Immature natural killer cell (primary cell): Measurements from ENCODE around the gene PHRF1. TPM values are rescaled to one million over a fixed set of nuclear protein-coding genes. Genes with fewer than 3 reads are reported as not detected.

Source experiments
- DNase-seq, 3 donors: peaks; one replicate each; pipeline ENCODE4 v3.0.0; 2022; ENCODE audit warnings: mixed read lengths in 1 of 3
- H3K27ac Mint-ChIP-seq, 6 donors: one replicate each; pipeline ENCODE4 v1.8.0; 2020; ENCODE audit warnings: mixed read lengths in 6 of 6, mild to moderate bottlenecking in 5 of 6, inconsistent platforms in 4 of 6, moderate library complexity in 3 of 6
- H3K27me3 Mint-ChIP-seq, 3 donors: one replicate each; pipeline ENCODE4 v1.8.0; 2020 to 2021; ENCODE audit warnings: low read depth in 3 of 3, mild to moderate bottlenecking in 3 of 3, mixed read lengths in 3 of 3, moderate library complexity in 3 of 3, inconsistent platforms in 1 of 3
- H3K36me3 Mint-ChIP-seq, 3 donors: one replicate each; pipeline ENCODE4 v1.8.0; 2020; ENCODE audit warnings: mixed read lengths in 3 of 3, inconsistent platforms in 2 of 3, mild to moderate bottlenecking in 2 of 3
- H3K4me1 Mint-ChIP-seq, 2 donors: one replicate each; pipeline ENCODE4 v1.8.0; 2020; ENCODE audit warnings: inconsistent platforms in 2 of 2, mild to moderate bottlenecking in 2 of 2, mixed read lengths in 2 of 2, moderate library complexity in 1 of 2
- H3K4me3 Mint-ChIP-seq, 5 donors: one replicate each; pipeline ENCODE4 v1.8.0; 2020; ENCODE audit warnings: mild to moderate bottlenecking in 5 of 5, mixed read lengths in 5 of 5, inconsistent platforms in 3 of 5, moderate library complexity in 3 of 5
- H3K9me3 Mint-ChIP-seq, 6 donors: one replicate each; pipeline ENCODE4 v1.8.0; 2020; ENCODE audit warnings: mild to moderate bottlenecking in 6 of 6, mixed read lengths in 6 of 6, inconsistent platforms in 4 of 6, moderate library complexity in 3 of 6
- polyA plus RNA-seq, 3 donors: library from polyadenylated mRNA; unstranded; fragments of 300-500 nt; fragmentation: Illumina TruSeq; gene quantifications; one replicate each; pipeline ENCODE4 v1.2.3, GENCODE V29; 2021

Gene PHRF1
- polyA plus RNA-seq, 3 donors from 2014 or later, result 4.0 to 17.5 (median 5.4) TPM

DNA sequence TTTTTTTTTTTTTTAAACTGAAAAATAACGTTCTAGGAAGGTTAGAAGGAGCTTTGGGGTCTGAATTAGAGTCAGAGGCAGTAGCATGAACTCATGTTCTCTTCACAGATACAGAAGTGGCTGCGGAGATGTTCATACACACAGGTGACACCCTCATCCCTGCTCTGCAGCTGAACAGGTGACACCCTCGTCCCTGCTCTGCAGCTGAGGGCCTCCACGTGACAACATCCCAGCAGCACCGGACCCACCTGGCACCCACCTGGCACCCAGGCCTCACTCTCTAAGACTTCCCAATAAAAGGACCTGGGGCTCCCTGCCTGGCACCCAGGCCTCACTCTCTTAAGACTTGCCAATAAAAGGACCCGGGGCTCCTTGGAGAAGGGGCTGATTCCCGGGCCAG, 80.6 kb downstream of the PHRF1 start:
- Mint-ChIP-seq H3K9me3 (no peaks in the 10 kb centered on the region), H3K27me3 (no peaks in the 10 kb centered on the region), H3K27ac (no peak overlapping the region), H3K4me3 (no peak overlapping the region), H3K36me3 (peaks cover 0 to 4% (median 0%) of the 10 kb centered on the region in 3 donors), H3K4me1 (no peaks in the 10 kb centered on the region)
- no peak for DNase-seq

DNA sequence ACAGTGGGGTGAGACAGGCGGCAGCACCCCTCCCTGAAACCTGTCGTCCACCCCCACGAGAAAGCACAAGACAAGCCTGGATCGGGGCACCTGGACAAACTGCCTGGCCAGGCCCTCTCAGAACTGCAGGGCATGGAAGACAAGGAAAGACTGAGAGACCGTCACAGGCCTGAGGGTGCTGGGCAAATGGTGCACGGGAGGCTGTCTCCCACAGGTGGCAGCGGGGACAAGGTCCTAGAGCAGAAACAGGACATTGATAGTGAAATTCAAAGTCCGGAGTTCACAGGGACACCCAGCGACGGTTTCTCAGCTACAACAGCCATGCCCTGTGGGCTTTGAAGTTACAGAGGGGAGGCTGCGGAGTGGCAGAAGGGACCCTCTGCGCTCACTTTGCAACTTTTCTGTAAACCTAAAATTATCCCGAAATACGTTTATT, 81.4 kb downstream of the PHRF1 start:
- Mint-ChIP-seq H3K36me3 (no peaks in the 10 kb centered on the region), H3K9me3 (no peaks in the 10 kb centered on the region), H3K27me3 (no peaks in the 10 kb centered on the region), H3K4me3 (no peak overlapping the region), H3K4me1 (no peaks in the 10 kb centered on the region), H3K27ac (no peak overlapping the region)
- DNase-seq, result no peak

GRCh38 chr11:659532-660085, 83.3 kb downstream of the PHRF1 start:
- H3K36me3 Mint-ChIP-seq, result no peaks in the 10 kb centered on the region
- DNase-seq, result no peak
- no peaks in the 10 kb centered on the region for H3K9me3 Mint-ChIP-seq
- no peaks in the 10 kb centered on the region for H3K4me1 Mint-ChIP-seq
- H3K27ac Mint-ChIP-seq, result no peak overlapping the region
- no peaks in the 10 kb centered on the region for H3K27me3 Mint-ChIP-seq
- no peak overlapping the region for H3K4me3 Mint-ChIP-seq

DNA sequence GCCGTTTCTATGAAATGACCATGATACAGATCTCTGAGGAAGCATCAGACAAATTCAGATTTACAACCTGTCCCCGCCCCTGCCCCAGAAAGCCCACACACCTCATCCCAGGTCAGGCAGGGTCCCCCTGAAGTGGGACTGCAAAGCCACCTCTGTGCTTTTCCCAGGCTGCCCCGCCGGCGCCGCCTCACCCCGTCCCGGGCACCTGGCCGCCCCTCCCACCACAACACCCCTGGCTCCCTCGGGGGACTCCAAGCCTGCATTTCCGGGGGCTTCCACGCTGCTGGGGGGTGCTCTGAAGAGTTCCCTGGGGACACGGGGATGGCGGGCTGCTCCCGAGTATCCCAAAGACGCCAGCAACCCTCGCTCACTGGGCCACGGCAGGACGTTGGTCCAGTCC, 84.0 kb downstream of the PHRF1 start:
- Mint-ChIP-seq H3K4me1 (no peaks in the 10 kb centered on the region), H3K36me3 (no peaks in the 10 kb centered on the region), H3K9me3 (no peaks in the 10 kb centered on the region), H3K27ac (no peak overlapping the region), H3K4me3 (no peak overlapping the region), H3K27me3 (no peaks in the 10 kb centered on the region)
- DNase-seq, result no peak

GRCh38 chr11:660681-661444, 84.6 kb downstream of the PHRF1 start:
- Mint-ChIP-seq H3K36me3 (peaks cover 0 to 2% (median 0%) of the 10 kb centered on the region in 3 donors), H3K9me3 (no peaks in the 10 kb centered on the region), H3K27me3 (peaks cover 0 to 2% (median 0%) of the 10 kb centered on the region in 3 donors), H3K4me1 (no peaks in the 10 kb centered on the region), H3K4me3 (no peak overlapping the region), H3K27ac (no peak overlapping the region)
- DNase-seq, result no peak

Other genes with a start within 250 kb of the PHRF1 start
- gene B4GALNT4, start 207.0 kb upstream of the PHRF1 start, polyA plus RNA-seq, result under 1 TPM in 1 of 3 donors, not detected in 2; 0.53 TPM
- under 1 TPM in 1 of 3 donors, not detected in 2; 0.36 TPM for gene PKP3, start 182.3 kb upstream of the PHRF1 start, polyA plus RNA-seq
- 100 to 1,000 TPM; 238 to 392 (median 259) TPM for gene SIGIRR, start 161.5 kb upstream of the PHRF1 start, polyA plus RNA-seq
- gene ANO9, start 134.5 kb upstream of the PHRF1 start, polyA plus RNA-seq, result 1 to 10 TPM in 2 of 3 donors, not detected in 1; 2.3 to 4.4 TPM
- gene PTDSS2, start 126.2 kb upstream of the PHRF1 start, polyA plus RNA-seq, result 10 to 100 TPM; 11.5 to 17.3 (median 16.1) TPM
- gene RNH1, start 69.2 kb upstream of the PHRF1 start, polyA plus RNA-seq, result 100 to 1,000 TPM; 164 to 180 (median 168) TPM
- gene HRAS, start 40.9 kb upstream of the PHRF1 start, polyA plus RNA-seq, result 10 to 100 TPM; 16.7 to 26.8 (median 18.6) TPM
- gene LRRC56, start 38.9 kb upstream of the PHRF1 start, polyA plus RNA-seq, result under 1 TPM in 2 of 3 donors, not detected in 1; 0.27 to 0.89 TPM
- gene LMNTD2, start 15.7 kb upstream of the PHRF1 start, polyA plus RNA-seq, result under 1 TPM; 0.54 to 0.95 (median 0.66) TPM
- gene RASSF7, start 15.5 kb upstream of the PHRF1 start, polyA plus RNA-seq, result 10 to 100 TPM; 20.3 to 31.9 (median 31.5) TPM
- 10 to 100 TPM; 36.4 to 62.4 (median 53.9) TPM for gene IRF7, start 39.5 kb downstream of the PHRF1 start, polyA plus RNA-seq
- gene CDHR5, start 48.5 kb downstream of the PHRF1 start, polyA plus RNA-seq, result not detected
- not detected for gene SCT, start 50.7 kb downstream of the PHRF1 start, polyA plus RNA-seq
- gene DRD4, start 60.8 kb downstream of the PHRF1 start, polyA plus RNA-seq, result not detected
- 10 to 100 TPM; 17.8 to 31.6 (median 18.6) TPM for gene DEAF1, start 118.8 kb downstream of the PHRF1 start, polyA plus RNA-seq
- gene TMEM80, start 119.3 kb downstream of the PHRF1 start, polyA plus RNA-seq, result 10 to 100 TPM; 21.3 to 32.4 (median 30.4) TPM
- gene EPS8L2, start 129.8 kb downstream of the PHRF1 start, polyA plus RNA-seq, result 10 to 100 TPM; 12.9 to 15.1 (median 15.0) TPM
- gene TALDO1, start 171.0 kb downstream of the PHRF1 start, polyA plus RNA-seq, result 100 to 1,000 TPM; 163 to 189 (median 180) TPM
- gene GATD1, start 201.0 kb downstream of the PHRF1 start, polyA plus RNA-seq, result 1 to 10 TPM; 5.8 to 9.7 (median 6.7) TPM
- not detected for gene CEND1, start 213.6 kb downstream of the PHRF1 start, polyA plus RNA-seq
- 10 to 100 TPM in 1 of 3 donors, 1 to 10 TPM in 2; 5.2 to 14.9 (median 7.7) TPM for gene SLC25A22, start 221.8 kb downstream of the PHRF1 start, polyA plus RNA-seq
- gene PIDD1, start 228.8 kb downstream of the PHRF1 start, polyA plus RNA-seq, result 1 to 10 TPM; 2.6 to 7.7 (median 2.7) TPM
- gene RPLP2, start 233.5 kb downstream of the PHRF1 start, polyA plus RNA-seq, result 1,000 to 10,000 TPM in 2 of 3 donors, 100 to 1,000 TPM in 1; 640 to 2,076 (median 1,474) TPM
- gene PNPLA2, start 242.4 kb downstream of the PHRF1 start, polyA plus RNA-seq, result 10 to 100 TPM; 10.9 to 42.3 (median 23.4) TPM